Neuronal stem cell (in vitro differentiated cells): Measurements from ENCODE around the gene RNF212B.

Experiments
- DNase-seq: peaks from one replicate; pipeline ENCODE4 v3.0.0-alpha.2; 2013; ENCODE audit warnings: low spot score
- H2AFZ ChIP-seq: one replicate; pipeline ENCODE4 v1.6.1; 2013; ENCODE audit warnings: mild to moderate bottlenecking, low read length, inconsistent platforms
- H2AK5ac ChIP-seq: 2 replicates; pipeline ENCODE4 v1.6.1; 2013; ENCODE audit warnings: low read depth, mild to moderate bottlenecking, inconsistent platforms, low read length, moderate library complexity, mixed read lengths
- H2BK120ac ChIP-seq: 2 replicates; pipeline ENCODE4 v1.6.1; 2013; ENCODE audit warnings: low read depth, mild to moderate bottlenecking, inconsistent platforms, low read length, moderate library complexity, mixed read lengths
- H2BK12ac ChIP-seq: one replicate; pipeline ENCODE4 v1.6.1; 2013; ENCODE audit warnings: low read length, inconsistent platforms
- H2BK15ac ChIP-seq: 2 replicates; pipeline ENCODE4 v1.6.1; 2013; ENCODE audit warnings: mild to moderate bottlenecking, low read length, inconsistent platforms, mixed read lengths
- H2BK5ac ChIP-seq: one replicate; pipeline ENCODE4 v1.6.1; 2013; ENCODE audit warnings: inconsistent platforms, mild to moderate bottlenecking, low read length, moderate library complexity
- H3K14ac ChIP-seq: one replicate; pipeline ENCODE4 v1.6.1; 2013; ENCODE audit warnings: low read length, inconsistent platforms
- H3K18ac ChIP-seq: 2 replicates; pipeline ENCODE4 v1.6.1; 2013; ENCODE audit warnings: low read length, inconsistent platforms
- H3K23ac ChIP-seq: 2 replicates; pipeline ENCODE4 v1.6.1; 2013; ENCODE audit warnings: low read depth, mild to moderate bottlenecking, mixed read lengths, low read length, inconsistent platforms; ENCODE audit not compliant: poor library complexity
- H3K27ac ChIP-seq: replicated peaks from 3 replicates; pipeline ENCODE4 v1.5.1; 2013; ENCODE audit warnings: low read length, inconsistent platforms
- H3K27me3 ChIP-seq, 3 experiments: 2 replicates each; pipeline ENCODE4 v1.6.1; 2013; ENCODE audit warnings: low read length in 3 of 3, mild to moderate bottlenecking in 2 of 3, inconsistent platforms in 1 of 3, low read depth in 1 of 3, mixed read lengths in 1 of 3, moderate library complexity in 1 of 3; ENCODE audit not compliant: control insufficient read depth in 3 of 3, insufficient read depth in 3 of 3
- H3K36me3 ChIP-seq, 2 donors: replicated peaks in 1 of 2; 2 replicates each; pipeline ENCODE4 v1.6.1; 2013; ENCODE audit warnings: low read length in 2 of 2; ENCODE audit not compliant: control insufficient read depth in 2 of 2, insufficient read depth in 2 of 2
- H3K4ac ChIP-seq: 2 replicates; pipeline ENCODE4 v1.6.1; 2013; ENCODE audit warnings: inconsistent platforms, mild to moderate bottlenecking, low read length, moderate library complexity
- H3K4me1 ChIP-seq, 2 donors: 1 replicate in 1 of 2; 2 replicates in 1 of 2; pipeline ENCODE4 v1.6.1; 2013; ENCODE audit warnings: low read length in 2 of 2, low read depth in 1 of 2; ENCODE audit not compliant: control insufficient read depth in 2 of 2, insufficient read depth in 1 of 2
- H3K4me2 ChIP-seq: one replicate; pipeline ENCODE4 v1.6.1; 2013; ENCODE audit warnings: mild to moderate bottlenecking, low read length, inconsistent platforms; ENCODE audit not compliant: insufficient read depth, poor library complexity, severe bottlenecking
- H3K4me3 ChIP-seq, 2 donors: 2 replicates each; pipeline ENCODE4 v1.5.1; 2013; ENCODE audit warnings: low read length in 2 of 2, mild to moderate bottlenecking in 2 of 2, inconsistent platforms in 1 of 2, moderate library complexity in 1 of 2
- H3K79me1 ChIP-seq: one replicate; pipeline ENCODE4 v1.6.1; 2013; ENCODE audit warnings: low read depth, mild to moderate bottlenecking, inconsistent platforms, low read length, moderate library complexity
- H3K9ac ChIP-seq: one replicate; pipeline ENCODE4 v1.6.1; 2013; ENCODE audit warnings: mild to moderate bottlenecking, low read depth, low read length, inconsistent platforms; ENCODE audit not compliant: poor library complexity
- H3K9me3 ChIP-seq, 2 donors: replicated peaks in 1 of 2; 2 replicates each; pipeline versions ENCODE3 to v1.6.1; 2013; ENCODE audit warnings: low read length in 2 of 2, mild to moderate bottlenecking in 2 of 2, inconsistent platforms in 1 of 2, low read depth in 1 of 2, mixed read lengths in 1 of 2, moderate library complexity in 1 of 2; ENCODE audit not compliant: control insufficient read depth in 2 of 2, insufficient read depth in 1 of 2
- H4K8ac ChIP-seq: one replicate; pipeline ENCODE4 v1.6.1; 2013; ENCODE audit warnings: low read depth, mild to moderate bottlenecking, inconsistent platforms, low read length, moderate library complexity
- H4K91ac ChIP-seq: one replicate; pipeline ENCODE4 v1.6.1; 2013; ENCODE audit warnings: low read length, low read depth, mild to moderate bottlenecking, inconsistent platforms; ENCODE audit not compliant: poor library complexity
- WGBS, 2 donors: extraction: QIAGEN DNeasy Blood & Tissue Kit; methylation state at CpG; one replicate each; pipeline ENCODE4 v1.1.7; 2013; ENCODE audit warnings: missing lambda C conversion rate in 2 of 2, mixed read lengths in 1 of 2; ENCODE audit not compliant: insufficient read length in 2 of 2, insufficient replicate concordance in 1 of 2; ENCODE audit errors: extremely low coverage in 2 of 2; 5-methylcytosine and 5-hydroxymethylcytosine counted together

Gene RNF212B

GRCh38 chr14:23286020-23286901 lies 48.5 kb downstream of the RNF212B start, which contains the start of gene HOMEZ:
Gene HOMEZ, minus strand, starts transcription at chr14:23286132. Its CDS starts 180 bp downstream, at chr14:23285952.
- H4K91ac ChIP-seq: no peak within 1 kb of the TSS
- H3K4me2 ChIP-seq: peak within 1 kb of the TSS; percentile 81
- H3K14ac ChIP-seq: no peak within 1 kb of the TSS
- H2BK12ac ChIP-seq: no peak within 1 kb of the TSS
- peak within 1 kb of the TSS; percentile 69 for H3K23ac ChIP-seq
- no peak within 1 kb of the TSS for H2BK120ac ChIP-seq
- peaks cover 6 to 20% of the 10 kb centered on the region in 2 donors for H3K36me3 ChIP-seq
- H3K4me3 ChIP-seq: peak within 1 kb of the TSS; percentile 73 to 98
- H3K27ac ChIP-seq: peak within 1 kb of the TSS; percentile 100
- H3K9ac ChIP-seq: peak within 1 kb of the TSS; percentile 89
- peak within 1 kb of the TSS; percentile 59 for H2AK5ac ChIP-seq
- H3K18ac ChIP-seq: peak within 1 kb of the TSS; percentile 99
- H3K9me3 ChIP-seq: no peaks in the 10 kb centered on the region
- peaks cover 3% of the 10 kb centered on the region for H3K79me1 ChIP-seq
- WGBS, 2 donors: no CpG with 5 or more reads among the region's 53 CpGs
- H2BK5ac ChIP-seq: peak within 1 kb of the TSS; percentile 80
- H4K8ac ChIP-seq: no peak within 1 kb of the TSS
- no peak within 1 kb of the TSS for H2BK15ac ChIP-seq
- DNase-seq: peak; percentile 96
- H3K27me3 ChIP-seq: no peaks in the 10 kb centered on the region
- peak within 1 kb of the TSS; percentile 6 for H3K4ac ChIP-seq
- peak within 1 kb of the TSS; percentile 96 for H2AFZ ChIP-seq
- peaks cover 3 to 11% of the 10 kb centered on the region in 2 donors for H3K4me1 ChIP-seq

DNA sequence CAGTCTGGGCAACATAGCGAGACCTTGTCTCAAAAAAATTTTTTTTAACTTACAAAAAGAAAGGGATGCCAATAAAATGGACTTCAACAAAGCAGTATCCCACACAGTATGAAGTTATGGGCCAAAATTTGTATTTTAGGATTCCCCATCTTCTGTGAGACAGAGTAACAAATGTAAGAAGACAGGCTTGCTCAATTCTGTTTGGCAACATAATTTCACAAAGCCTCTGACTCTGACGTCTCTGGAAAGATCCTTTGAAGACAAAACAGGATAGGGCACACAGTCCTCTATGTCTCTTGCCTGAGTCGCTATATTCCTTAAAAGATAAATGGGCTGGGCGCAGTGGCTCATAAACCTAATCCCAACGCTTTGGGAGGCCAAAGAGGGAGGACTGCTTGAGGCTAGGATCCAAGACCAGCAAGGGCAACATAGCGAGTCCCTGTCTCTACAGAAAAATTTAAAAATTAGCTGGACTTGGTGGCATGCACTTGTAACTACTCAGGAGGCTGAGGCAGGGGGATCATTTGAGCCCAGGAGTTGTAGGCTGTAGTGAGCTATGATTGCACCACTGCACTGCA lies 49.3 kb downstream of the RNF212B start:
- no peak overlapping the region for H4K91ac ChIP-seq
- H3K23ac ChIP-seq: no peak overlapping the region
- peak overlapping the region; percentile 73 to 85 for H3K4me3 ChIP-seq
- H2BK15ac ChIP-seq: no peak overlapping the region
- H3K4ac ChIP-seq: peak overlapping the region; percentile 6
- no CpG with 5 or more reads among the region's 6 CpGs for WGBS, 2 donors
- H3K18ac ChIP-seq: no peak overlapping the region
- no peak for DNase-seq
- H2AFZ ChIP-seq: peak overlapping the region; percentile 96
- no peaks in the 10 kb centered on the region for H3K9me3 ChIP-seq
- no peak overlapping the region for H2BK12ac ChIP-seq
- H4K8ac ChIP-seq: no peak overlapping the region
- H3K4me1 ChIP-seq: peaks cover 3 to 9% of the 10 kb centered on the region in 2 donors
- H2AK5ac ChIP-seq: no peak overlapping the region
- peaks cover 2% of the 10 kb centered on the region for H3K79me1 ChIP-seq
- peak overlapping the region; percentile 80 for H2BK5ac ChIP-seq
- H3K27ac ChIP-seq: peak overlapping the region; percentile 100
- peak overlapping the region; percentile 81 for H3K4me2 ChIP-seq
- H3K14ac ChIP-seq: no peak overlapping the region
- H2BK120ac ChIP-seq: no peak overlapping the region
- H3K9ac ChIP-seq: no peak overlapping the region
- peaks cover 3 to 17% of the 10 kb centered on the region in 2 donors for H3K36me3 ChIP-seq
- no peaks in the 10 kb centered on the region for H3K27me3 ChIP-seq

DNA sequence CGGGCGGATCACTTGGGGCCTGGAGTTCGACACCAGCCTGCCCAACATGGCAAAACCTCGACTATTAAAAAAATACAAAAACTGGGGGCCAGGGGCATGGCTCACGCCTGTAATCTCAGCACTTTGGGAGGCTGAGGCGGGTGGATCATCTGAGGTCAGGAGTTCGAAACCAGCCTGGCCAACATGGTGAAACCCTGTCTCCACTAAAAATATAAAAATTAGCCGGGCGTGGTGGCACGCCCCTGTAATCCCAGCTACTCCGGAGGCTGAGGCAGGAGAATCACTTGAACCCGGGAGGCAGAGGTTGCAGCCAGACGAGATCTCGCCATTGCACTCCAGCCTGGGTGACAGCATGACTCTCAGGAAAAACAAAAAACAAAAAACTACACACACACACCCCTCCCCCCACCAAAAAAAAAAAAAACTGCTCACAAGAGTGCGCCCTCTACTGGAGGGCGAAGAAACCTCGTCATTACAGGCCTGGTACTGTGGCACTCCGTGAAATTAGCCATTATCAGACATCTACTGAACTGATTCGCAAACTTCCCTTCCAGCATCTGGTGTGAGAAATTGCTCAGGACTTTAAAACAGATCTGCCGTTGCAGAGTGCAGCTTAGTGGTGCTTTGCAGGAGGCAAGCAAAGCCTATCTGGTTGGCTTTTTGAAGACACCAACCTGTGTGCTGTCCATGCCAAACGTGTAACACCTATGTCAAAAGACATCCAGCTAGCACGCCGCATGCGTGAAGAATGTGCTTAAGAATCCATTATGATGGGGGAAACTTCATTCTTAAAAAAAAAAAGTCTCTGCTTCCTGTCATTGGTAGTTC lies 57.2 kb downstream of the RNF212B start:
- no peak overlapping the region for H3K4me2 ChIP-seq
- no peaks in the 10 kb centered on the region for H3K9me3 ChIP-seq
- H3K14ac ChIP-seq: no peak overlapping the region
- H3K36me3 ChIP-seq: peaks cover 3 to 29% of the 10 kb centered on the region in 2 donors
- H3K4ac ChIP-seq: no peak overlapping the region
- H3K23ac ChIP-seq: no peak overlapping the region
- no peak overlapping the region for H3K27ac ChIP-seq
- no peaks in the 10 kb centered on the region for H3K79me1 ChIP-seq
- no peak overlapping the region for H2BK15ac ChIP-seq
- H3K4me1 ChIP-seq: peaks cover 3 to 15% of the 10 kb centered on the region in 2 donors
- H2BK5ac ChIP-seq: no peak overlapping the region
- H2AFZ ChIP-seq: no peak overlapping the region
- H3K9ac ChIP-seq: no peak overlapping the region
- no peak overlapping the region for H2BK120ac ChIP-seq
- no peak overlapping the region for H4K91ac ChIP-seq
- no peak overlapping the region for H3K4me3 ChIP-seq
- no peak overlapping the region for H2AK5ac ChIP-seq
- H4K8ac ChIP-seq: no peak overlapping the region
- no peaks in the 10 kb centered on the region for H3K27me3 ChIP-seq
- WGBS, 2 donors: no CpG with 5 or more reads among the region's 24 CpGs
- peak; percentile 51 for DNase-seq
- H3K18ac ChIP-seq: no peak overlapping the region
- no peak overlapping the region for H2BK12ac ChIP-seq
